Calu3 (cell line): Measurements from ENCODE around the gene MPV17L2. TPM values are rescaled to one million over a fixed set of nuclear protein-coding genes. Genes with fewer than 3 reads are reported as not detected.

Experiments used
- BruUV-seq: library from RNA; stranded (reverse); fragments of 400-500 nt; replicated peaks from 2 replicates; lab custom pipeline; 2021; lab: Mats Ljungman, UMichigan
- CTCF ChIA-PET: fragments of 300-600 bp; sonication (Branson Sonifier 250); formaldehyde crosslinking; loops from one replicate; lab custom pipeline; 2022; ENCODE audit warnings: antibody characterized with exemption; lab: Charles Lee
- DNase-seq: peaks from one replicate; pipeline ENCODE4 v3.0.0; 2022
- H3K27ac Mint-ChIP-seq: one replicate; pipeline ENCODE4 v1.8.0; 2022; ENCODE audit warnings: mixed read lengths; ENCODE audit not compliant: unreplicated experiment
- H3K27me3 Mint-ChIP-seq: one replicate; pipeline ENCODE4 v1.8.0; 2022; ENCODE audit warnings: mixed read lengths; ENCODE audit not compliant: unreplicated experiment
- H3K36me3 Mint-ChIP-seq: one replicate; pipeline ENCODE4 v1.8.0; 2022; ENCODE audit warnings: mild to moderate bottlenecking, moderate library complexity, mixed read lengths; ENCODE audit not compliant: insufficient read depth, unreplicated experiment
- H3K4me1 Mint-ChIP-seq: one replicate; pipeline ENCODE4 v1.8.0; 2022; ENCODE audit warnings: mild to moderate bottlenecking, low read depth, mixed read lengths; ENCODE audit not compliant: unreplicated experiment
- H3K4me3 Mint-ChIP-seq: one replicate; pipeline ENCODE4 v1.8.0; 2022; ENCODE audit warnings: mild to moderate bottlenecking, low read depth, moderate library complexity, mixed read lengths; ENCODE audit not compliant: unreplicated experiment
- H3K9me3 Mint-ChIP-seq: one replicate; pipeline ENCODE4 v1.8.0; 2022; ENCODE audit warnings: low read depth, mixed read lengths; ENCODE audit not compliant: unreplicated experiment
- intact Hi-C: fragments of 100-400 bp; cut with micrococcal nuclease; formaldehyde crosslinking; loops from one replicate; pipeline ENCODE4 v1.10.0; 2022; ENCODE audit not compliant: unreplicated experiment
- total RNA-seq: library from RNA; stranded (reverse); gene quantifications from 2 replicates; pipeline ENCODE4 v1.2.3, GENCODE V29; 2022
- TF ChIP-seq, protein P1 (sequence below): fragments of 200-600 bp; IDR thresholded peaks from one replicate; pipeline ENCODE4 v1.8.0; 2022; ENCODE audit warnings: antibody characterized with exemption; ENCODE audit not compliant: unreplicated experiment

The MPV17L2 gene
- total RNA-seq, 1 experiment from 2014 or later, result 10.9 TPM

DNA sequence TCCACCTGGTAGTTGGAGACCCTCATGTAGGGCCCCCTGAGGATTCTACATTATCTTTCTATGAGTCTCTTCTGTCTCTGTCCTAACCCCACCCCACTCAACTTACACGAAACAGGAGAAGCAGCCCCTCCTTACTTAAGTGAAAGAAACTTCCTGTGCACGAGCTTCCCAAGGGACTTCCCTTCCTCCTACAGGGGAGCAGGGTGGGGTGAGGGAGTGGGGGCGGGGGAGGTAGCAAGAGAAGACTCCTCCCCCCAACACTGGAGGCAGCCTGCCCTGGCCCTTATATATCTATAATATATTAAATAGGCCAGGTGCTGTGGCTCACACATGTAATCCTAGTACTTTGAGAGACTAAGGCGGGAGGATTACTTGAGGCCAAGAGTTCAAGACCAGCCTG lies 38.8 kb downstream of the MPV17L2 start:
- no peaks in the 10 kb centered on the region for H3K9me3 Mint-ChIP-seq
- no peak overlapping the region for H3K27ac Mint-ChIP-seq
- DNase-seq, result no peak
- CTCF ChIA-PET, result interaction anchor here (0.5 to 1.1 kb wide), 5 partner anchors 23 to 284 kb away, joined by 3 to 8 read pairs (median 5); partner anchors contain the start of genes IQCN and RAB3A
- H3K4me1 Mint-ChIP-seq, result peaks cover 14% of the 10 kb centered on the region
- BruUV-seq, result no TSS peak
- H3K27me3 Mint-ChIP-seq, result peaks cover 73% of the 10 kb centered on the region
- H3K36me3 Mint-ChIP-seq, result peaks cover 14% of the 10 kb centered on the region
- intact Hi-C loops, result no loop called here
- H3K4me3 Mint-ChIP-seq, result no peak overlapping the region
- TF ChIP-seq, protein P1, sequence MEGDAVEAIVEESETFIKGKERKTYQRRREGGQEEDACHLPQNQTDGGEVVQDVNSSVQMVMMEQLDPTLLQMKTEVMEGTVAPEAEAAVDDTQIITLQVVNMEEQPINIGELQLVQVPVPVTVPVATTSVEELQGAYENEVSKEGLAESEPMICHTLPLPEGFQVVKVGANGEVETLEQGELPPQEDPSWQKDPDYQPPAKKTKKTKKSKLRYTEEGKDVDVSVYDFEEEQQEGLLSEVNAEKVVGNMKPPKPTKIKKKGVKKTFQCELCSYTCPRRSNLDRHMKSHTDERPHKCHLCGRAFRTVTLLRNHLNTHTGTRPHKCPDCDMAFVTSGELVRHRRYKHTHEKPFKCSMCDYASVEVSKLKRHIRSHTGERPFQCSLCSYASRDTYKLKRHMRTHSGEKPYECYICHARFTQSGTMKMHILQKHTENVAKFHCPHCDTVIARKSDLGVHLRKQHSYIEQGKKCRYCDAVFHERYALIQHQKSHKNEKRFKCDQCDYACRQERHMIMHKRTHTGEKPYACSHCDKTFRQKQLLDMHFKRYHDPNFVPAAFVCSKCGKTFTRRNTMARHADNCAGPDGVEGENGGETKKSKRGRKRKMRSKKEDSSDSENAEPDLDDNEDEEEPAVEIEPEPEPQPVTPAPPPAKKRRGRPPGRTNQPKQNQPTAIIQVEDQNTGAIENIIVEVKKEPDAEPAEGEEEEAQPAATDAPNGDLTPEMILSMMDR, result no peak

DNA sequence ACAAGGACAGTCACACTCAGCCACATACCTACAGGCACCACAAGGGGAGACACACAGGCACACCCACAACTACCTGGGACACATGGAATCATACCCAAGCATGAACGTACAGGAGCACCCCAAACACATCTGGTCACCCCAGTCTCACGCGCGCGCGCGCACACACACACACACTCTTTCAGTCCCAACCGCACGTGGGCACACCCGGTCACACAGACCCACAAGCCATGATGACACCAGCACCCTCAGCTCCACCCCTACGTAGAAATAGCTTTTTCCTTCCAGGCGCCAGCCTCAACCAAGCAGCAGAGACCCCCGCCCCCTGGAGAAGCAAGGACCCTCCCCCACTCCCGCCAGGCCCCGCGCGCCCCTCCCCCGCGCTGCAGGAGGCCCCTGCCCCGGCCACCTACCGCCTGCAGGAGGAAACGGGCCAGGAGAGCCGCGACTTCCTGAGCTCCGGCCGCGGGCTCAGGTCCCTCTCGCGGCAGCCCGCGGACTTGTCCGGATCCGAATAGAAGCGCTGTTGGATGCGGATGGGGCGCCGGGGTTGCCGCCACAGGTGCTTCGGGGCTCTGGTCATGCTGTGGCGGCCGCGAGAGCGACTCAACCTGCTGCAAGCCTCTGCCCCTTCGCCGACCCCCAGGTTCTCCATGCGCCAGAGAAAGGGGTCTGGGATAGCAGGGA lies 39.7 kb downstream of the MPV17L2 start:
- Mint-ChIP-seq H3K9me3 (no peaks in the 10 kb centered on the region), H3K4me3 (no peak overlapping the region), H3K27me3 (peaks cover 68% of the 10 kb centered on the region), H3K36me3 (peaks cover 14% of the 10 kb centered on the region), H3K27ac (no peak overlapping the region), H3K4me1 (peaks cover 14% of the 10 kb centered on the region)
- TF ChIP-seq, protein P1, result no peak
- peak; percentile 30 for DNase-seq
- CTCF ChIA-PET, result interaction anchor here (0.5 to 1.1 kb wide), 3 partner anchors 8 to 24 kb away, joined by 3 to 10 read pairs (median 3); no protein-coding TSS in a partner anchor
- intact Hi-C loops, result no loop called here
- BruUV-seq, result no TSS peak

DNA sequence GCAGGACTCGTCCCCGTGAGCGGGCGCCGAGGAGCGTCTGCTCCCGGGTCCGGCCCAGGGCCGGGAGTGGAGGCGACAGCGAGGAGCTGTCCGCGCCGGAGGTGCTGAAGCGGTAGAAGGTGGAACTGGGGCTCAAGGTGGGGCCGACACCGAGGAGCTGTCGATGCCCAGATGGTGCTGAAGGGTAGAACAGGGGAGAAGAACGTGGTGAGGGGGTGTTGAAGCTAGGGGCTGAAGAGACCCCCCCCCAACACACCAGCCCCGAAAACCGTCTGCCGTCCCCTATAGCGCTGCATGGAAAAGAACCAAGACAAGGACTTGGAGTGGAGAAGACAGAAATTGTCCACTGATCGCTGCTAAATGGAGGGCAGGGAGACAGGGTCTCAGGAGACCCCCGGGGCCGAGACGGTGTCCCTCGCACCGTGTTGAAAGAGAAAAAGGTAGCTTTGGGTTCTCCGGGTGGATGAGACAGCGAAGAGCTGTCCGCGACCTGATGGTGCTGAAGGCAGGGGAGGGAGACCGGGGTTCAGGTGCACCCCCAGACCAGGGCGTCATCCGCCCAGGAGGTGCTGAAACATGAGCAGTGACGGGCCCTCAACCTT lies 40.3 kb downstream of the MPV17L2 start:
- DNase-seq, result peak; percentile 59
- CTCF ChIA-PET, result interaction anchor here (0.5 to 1.1 kb wide), 2 partner anchors 9 to 25 kb away, joined by 3 to 10 read pairs; no protein-coding TSS in a partner anchor

DNA sequence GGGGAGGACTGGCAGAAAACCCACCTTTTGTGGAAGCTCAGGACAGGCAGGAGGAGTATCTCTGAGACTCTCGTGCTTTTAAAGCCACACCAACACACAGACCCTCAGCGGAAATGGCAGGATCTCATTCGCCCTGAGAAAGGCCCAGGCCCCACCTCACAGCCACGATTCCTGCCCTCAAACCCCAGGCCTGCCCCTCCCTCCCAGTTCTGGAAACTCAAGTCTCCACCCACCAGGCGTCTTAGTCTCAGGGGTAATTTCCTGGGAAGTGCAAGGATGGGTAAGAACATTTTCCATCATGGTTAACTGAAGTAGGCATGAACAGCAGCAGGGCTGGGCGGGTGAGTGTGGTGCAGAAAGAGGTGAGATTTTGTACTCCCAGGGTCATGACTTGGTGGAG lies 41.2 kb downstream of the MPV17L2 start:
- H3K9me3 Mint-ChIP-seq, result no peaks in the 10 kb centered on the region
- BruUV-seq, result no TSS peak
- DNase-seq, result no peak
- H3K27me3 Mint-ChIP-seq, result peaks cover 65% of the 10 kb centered on the region
- no peak overlapping the region for H3K4me3 Mint-ChIP-seq
- intact Hi-C loops, result no loop called here
- no peak overlapping the region for H3K27ac Mint-ChIP-seq
- TF ChIP-seq, protein P1, result no peak
- H3K36me3 Mint-ChIP-seq, result peaks cover 14% of the 10 kb centered on the region
- peaks cover 14% of the 10 kb centered on the region for H3K4me1 Mint-ChIP-seq
- CTCF ChIA-PET, result no interaction called here

More for the DNA sequence above, 40.3 kb downstream of the MPV17L2 start:
- TF ChIP-seq, protein P1, result no peak
- intact Hi-C loops, result no loop called here
- Mint-ChIP-seq H3K27me3 (peaks cover 65% of the 10 kb centered on the region), H3K27ac (no peak overlapping the region), H3K4me3 (no peak overlapping the region), H3K36me3 (peaks cover 14% of the 10 kb centered on the region), H3K4me1 (peaks cover 14% of the 10 kb centered on the region), H3K9me3 (no peaks in the 10 kb centered on the region)
- BruUV-seq, result no TSS peak
